ENCODE measurements around the gene CDSN.

Gene CDSN

GRCh38 chr6:31128093-31128676 lies 7.9 kb upstream of the CDSN start:
- TF ChIP-seq REST (IDR thresholded peaks at IDR 0.05; ENCODE audit: insufficient read depth in 1 of 2, low read depth in 2 of 2, low read length in 2 of 2) (no peak), TAF1 (IDR thresholded peaks at IDR 0.05; ENCODE audit: borderline replicate concordance, insufficient read depth, low read length) (no peak), FOXP2 (optimal IDR thresholded peaks at IDR 0.05; ENCODE audit: borderline replicate concordance, extremely low read depth, extremely low read length, insufficient read depth) (no peak), SIN3A (IDR thresholded peaks at IDR 0.05; ENCODE audit: borderline replicate concordance, insufficient read depth, low read length) (no peak), POLR2AphosphoS5 (IDR thresholded peaks at IDR 0.05; ENCODE audit: low read depth, low read length) (no peak)

- TF ChIP-seq POLR2AphosphoS5 (IDR thresholded peaks at IDR 0.05; ENCODE audit: low read depth, low read length) (no peak), TAF1 (IDR thresholded peaks at IDR 0.05; ENCODE audit: borderline replicate concordance, insufficient read depth, low read length) (no peak), SIN3A (IDR thresholded peaks at IDR 0.05; ENCODE audit: borderline replicate concordance, insufficient read depth, low read length) (no peak), REST (IDR thresholded peaks at IDR 0.05; ENCODE audit: insufficient read depth in 1 of 2, low read depth in 2 of 2, low read length in 2 of 2) (no peak), FOXP2 (optimal IDR thresholded peaks at IDR 0.05; ENCODE audit: borderline replicate concordance, extremely low read depth, extremely low read length, insufficient read depth) (no peak)
Observed at GRCh38 chr6:31126396-31127175, 6.3 kb upstream of the CDSN start.

- TF ChIP-seq SIN3A (IDR thresholded peaks at IDR 0.05; ENCODE audit: borderline replicate concordance, insufficient read depth, low read length) (no peak), FOXP2 (optimal IDR thresholded peaks at IDR 0.05; ENCODE audit: borderline replicate concordance, extremely low read depth, extremely low read length, insufficient read depth) (no peak), POLR2AphosphoS5 (IDR thresholded peaks at IDR 0.05; ENCODE audit: low read depth, low read length) (no peak), TAF1 (IDR thresholded peaks at IDR 0.05; ENCODE audit: borderline replicate concordance, insufficient read depth, low read length) (no peak), REST (IDR thresholded peaks at IDR 0.05; ENCODE audit: insufficient read depth in 1 of 2, low read depth in 2 of 2, low read length in 2 of 2) (no peak)
Observed at GRCh38 chr6:31125586-31126363, 5.5 kb upstream of the CDSN start.

GRCh38 chr6:31125162-31125561 lies 4.9 kb upstream of the CDSN start:
- TF ChIP-seq REST (IDR thresholded peaks at IDR 0.05; ENCODE audit: insufficient read depth in 1 of 2, low read depth in 2 of 2, low read length in 2 of 2) (no peak), TAF1 (IDR thresholded peaks at IDR 0.05; ENCODE audit: borderline replicate concordance, insufficient read depth, low read length) (no peak), POLR2AphosphoS5 (IDR thresholded peaks at IDR 0.05; ENCODE audit: low read depth, low read length) (no peak), SIN3A (IDR thresholded peaks at IDR 0.05; ENCODE audit: borderline replicate concordance, insufficient read depth, low read length) (no peak), FOXP2 (optimal IDR thresholded peaks at IDR 0.05; ENCODE audit: borderline replicate concordance, extremely low read depth, extremely low read length, insufficient read depth) (no peak)

Measured in PFSK-1 (cell line).